NB4 (cell line): ENCODE results near the gene RAD51B.

Source experiments
- DNase-seq: peaks from one replicate; pipeline ENCODE4 v3.0.0; 2010; ENCODE audit warnings: low read depth
- H3K4me3 ChIP-seq: one replicate; pipeline ENCODE4 v1.5.1; 2011; ENCODE audit warnings: mild to moderate bottlenecking, low read depth, low read length, moderate library complexity
- CTCF ChIP-seq: IDR thresholded peaks from one replicate; pipeline ENCODE4 v1.5.1; 2012; ENCODE audit warnings: low read depth, low read length
- MYC ChIP-seq: IDR thresholded peaks from 2 replicates; pipeline ENCODE4 v1.6.1; 2011; ENCODE audit warnings: low read depth, low read length
- POLR2A ChIP-seq: IDR thresholded peaks from 2 replicates; pipeline ENCODE4 v1.6.1; 2011; ENCODE audit warnings: mild to moderate bottlenecking; ENCODE audit not compliant: insufficient read length; ENCODE audit errors: extremely low read depth
- TF ChIP-seq, protein P1 (sequence below): IDR thresholded peaks from 2 replicates; pipeline ENCODE4 v1.6.1; 2011; ENCODE audit warnings: low read depth, low read length

Gene RAD51B

GRCh38 chr14:68501171-68501570 is 681.6 kb downstream of the RAD51B start:
- DNase-seq, result no peak
- no peak overlapping the region for H3K4me3 ChIP-seq
- no peak for TF ChIP-seq MYC
- TF ChIP-seq CTCF, result no peak
- no peak for TF ChIP-seq POLR2A
- TF ChIP-seq, protein P1, sequence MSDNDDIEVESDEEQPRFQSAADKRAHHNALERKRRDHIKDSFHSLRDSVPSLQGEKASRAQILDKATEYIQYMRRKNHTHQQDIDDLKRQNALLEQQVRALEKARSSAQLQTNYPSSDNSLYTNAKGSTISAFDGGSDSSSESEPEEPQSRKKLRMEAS, result no peak

DNA sequence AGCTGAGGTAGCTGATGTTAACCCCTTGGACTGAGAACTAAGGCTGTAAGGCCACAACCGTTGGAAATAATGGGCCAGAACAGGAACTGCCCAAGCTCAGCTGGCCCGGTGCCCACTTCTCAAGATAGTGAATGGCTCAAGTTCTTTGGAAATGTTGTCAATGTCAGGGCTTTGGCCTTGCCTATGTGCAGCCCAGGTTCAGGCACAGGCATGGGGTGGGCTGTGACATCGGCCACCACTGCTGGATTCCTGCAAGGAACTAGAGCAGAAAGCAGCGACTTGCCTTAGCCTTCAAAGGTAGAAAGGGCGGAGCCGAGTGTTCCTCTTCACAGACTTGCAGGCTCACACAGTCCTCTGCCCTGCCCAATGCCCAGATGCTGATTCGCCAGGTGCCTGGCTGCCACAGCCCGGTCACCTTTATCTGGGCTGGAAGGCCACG is 682.1 kb downstream of the RAD51B start:
- DNase-seq, result no peak
- no peak for TF ChIP-seq POLR2A
- no peak for TF ChIP-seq MYC
- no peak for TF ChIP-seq CTCF
- TF ChIP-seq, protein P1, result no peak
- H3K4me3 ChIP-seq, result no peak overlapping the region

DNA sequence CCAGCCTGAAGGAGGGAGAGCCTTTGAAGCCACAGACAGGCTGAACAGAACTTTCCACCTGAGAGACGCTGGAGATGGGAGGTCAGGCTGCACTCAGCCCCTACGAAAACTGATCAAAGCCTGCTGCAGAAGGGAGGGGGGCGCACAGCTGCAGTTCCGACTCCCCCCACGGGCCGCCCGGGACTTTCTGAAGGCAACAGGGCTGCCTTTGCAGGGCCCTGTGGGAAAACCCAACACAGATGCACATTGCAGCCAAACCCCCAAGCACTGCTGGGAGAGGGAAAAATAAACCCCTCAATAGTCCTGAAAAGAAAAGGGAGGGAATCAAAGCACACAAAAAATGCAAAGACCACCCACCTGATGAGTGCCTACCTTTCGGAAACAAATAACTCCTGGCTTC is 682.7 kb downstream of the RAD51B start:
- TF ChIP-seq, protein P1, result no peak
- TF ChIP-seq MYC (no peak), CTCF (no peak), POLR2A (no peak)
- no peak overlapping the region for H3K4me3 ChIP-seq
- no peak for DNase-seq

GRCh38 chr14:68503186-68503825 is 683.7 kb downstream of the RAD51B start:
- H3K4me3 ChIP-seq, result no peak overlapping the region
- DNase-seq, result no peak
- TF ChIP-seq, protein P1, result no peak
- TF ChIP-seq CTCF (no peak), POLR2A (no peak), MYC (no peak)

GRCh38 chr14:68504861-68505260 is 685.3 kb downstream of the RAD51B start:
- TF ChIP-seq POLR2A (no peak), MYC (no peak), CTCF (no peak)
- TF ChIP-seq, protein P1, result no peak
- H3K4me3 ChIP-seq, result no peak overlapping the region
- DNase-seq, result no peak
